ENCODE data around the gene UBE2C.

The UBE2C gene

GRCh38 chr20:45859916-45860315, 47.5 kb downstream of the UBE2C start:
- TF ChIP-seq POU6F1 (CRISPR knock-in tag; IDR thresholded peaks at IDR 0.05; ENCODE audit: borderline replicate concordance, low read depth) (no peak), PPARA (CRISPR knock-in tag; IDR thresholded peaks at IDR 0.05; ENCODE audit: borderline replicate concordance) (no peak)
- ATAC-seq, result no peak

GRCh38 chr20:45860560-45861220, 48.2 kb downstream of the UBE2C start:
- ATAC-seq, result no peak
- no peak for TF ChIP-seq ZNF565 (CRISPR knock-in tag; conservative IDR thresholded peaks at IDR 0.05; ENCODE audit: low read depth)
- TF ChIP-seq ZNF8 (CRISPR knock-in tag; IDR thresholded peaks at IDR 0.05), result no peak
- no peak for TF ChIP-seq POU6F1 (CRISPR knock-in tag; IDR thresholded peaks at IDR 0.05; ENCODE audit: borderline replicate concordance, low read depth)
- no peak for TF ChIP-seq OSR1 (CRISPR knock-in tag; IDR thresholded peaks at IDR 0.05)
- no peak for TF ChIP-seq ZFP30 (CRISPR knock-in tag; IDR thresholded peaks at IDR 0.05)
- TF ChIP-seq BACH2 (CRISPR knock-in tag; IDR thresholded peaks at IDR 0.05; ENCODE audit: borderline replicate concordance), result no peak
- TF ChIP-seq TOX (CRISPR knock-in tag; IDR thresholded peaks at IDR 0.05; ENCODE audit: borderline replicate concordance), result no peak
- no peak for TF ChIP-seq ZFP3 (CRISPR knock-in tag; IDR thresholded peaks at IDR 0.05)
- no peak for TF ChIP-seq GLIS3 (CRISPR knock-in tag; IDR thresholded peaks at IDR 0.05)
- TF ChIP-seq CREB5 (CRISPR knock-in tag; IDR thresholded peaks at IDR 0.05; ENCODE audit: low read depth), result no peak
- no peak for TF ChIP-seq ESRRG (CRISPR knock-in tag; IDR thresholded peaks at IDR 0.05)
- no peak for TF ChIP-seq ARNTL (CRISPR knock-in tag; IDR thresholded peaks at IDR 0.05; ENCODE audit: borderline replicate concordance, low read depth)
- no peak for TF ChIP-seq ISL1 (CRISPR knock-in tag; IDR thresholded peaks at IDR 0.05)
- no peak for TF ChIP-seq ZNF70 (CRISPR knock-in tag; IDR thresholded peaks at IDR 0.05)
- no peak for TF ChIP-seq PATZ1 (CRISPR knock-in tag; IDR thresholded peaks at IDR 0.05; ENCODE audit: borderline replicate concordance)
- no peak for TF ChIP-seq ZC3H10 (CRISPR knock-in tag; IDR thresholded peaks at IDR 0.05)
- TF ChIP-seq CSRNP3 (CRISPR knock-in tag; IDR thresholded peaks at IDR 0.05), result no peak

GRCh38 chr20:45861221-45862075, 49.0 kb downstream of the UBE2C start:
- no peak for ATAC-seq
- TF ChIP-seq OSR1 (CRISPR knock-in tag; IDR thresholded peaks at IDR 0.05) (no peak), BACH2 (CRISPR knock-in tag; IDR thresholded peaks at IDR 0.05; ENCODE audit: borderline replicate concordance) (no peak), ISL1 (CRISPR knock-in tag; IDR thresholded peaks at IDR 0.05) (no peak), ARNTL (CRISPR knock-in tag; IDR thresholded peaks at IDR 0.05; ENCODE audit: borderline replicate concordance, low read depth) (no peak), PATZ1 (CRISPR knock-in tag; IDR thresholded peaks at IDR 0.05; ENCODE audit: borderline replicate concordance) (no peak), ZFP30 (CRISPR knock-in tag; IDR thresholded peaks at IDR 0.05) (no peak), SNAI2 (CRISPR knock-in tag; IDR thresholded peaks at IDR 0.05) (no peak), CREB5 (CRISPR knock-in tag; IDR thresholded peaks at IDR 0.05; ENCODE audit: low read depth) (no peak), ZNF565 (CRISPR knock-in tag; conservative IDR thresholded peaks at IDR 0.05; ENCODE audit: low read depth) (no peak), GLIS3 (CRISPR knock-in tag; IDR thresholded peaks at IDR 0.05) (no peak)

Measured in SK-N-SH treated with all-trans-retinoic acid at 6 μM for 48 hours (cell line).